Measurements from ENCODE around the gene NECTIN2.
"Not testable (repeated sequence)": the region's sequence is repeated elsewhere in the genome, so short reads cannot be mapped to it uniquely, and the experiment has no call there.

The NECTIN2 gene

GRCh38 chr19:44824761-44825160 lies 21.3 kb upstream of the NECTIN2 start:
- DNase-seq (ENCODE audit: low read depth, low spot score): no peak
- no peak for TF ChIP-seq YY1 (IDR thresholded peaks at IDR 0.05; ENCODE audit: insufficient read depth, insufficient read length)
- TF ChIP-seq ZNF274 (IDR thresholded peaks at IDR 0.05; ENCODE audit: low read depth, low read length): no peak
- no peak for TF ChIP-seq SUZ12 (IDR thresholded peaks at IDR 0.05; ENCODE audit: extremely low read depth, insufficient read depth, insufficient read length)
- Histone ChIP-seq H3K9me3 (ENCODE audit: insufficient read depth, low read length) (no peaks in the 10 kb centered on the region), H3K9ac (ENCODE audit: insufficient read length, low read depth) (no peak overlapping the region), H3K27me3 (ENCODE audit: insufficient read depth, insufficient read length) (peaks cover 25% of the 10 kb centered on the region), H3K4me1 (ENCODE audit: insufficient read depth, insufficient read length) (no peaks in the 10 kb centered on the region), H3K36me3 (ENCODE audit: insufficient read depth, insufficient read length, low read length) (peaks cover 3% of the 10 kb centered on the region), H3K4me3 (ENCODE audit: insufficient read length, low read depth) (no peak overlapping the region)

- not testable (repeated sequence) for H3K27me3 ChIP-seq (ENCODE audit: insufficient read depth, insufficient read length); H3K4me1 ChIP-seq (ENCODE audit: insufficient read depth, insufficient read length); H3K4me3 ChIP-seq (ENCODE audit: insufficient read length, low read depth); H3K36me3 ChIP-seq (ENCODE audit: insufficient read depth, insufficient read length, low read length); H3K9ac ChIP-seq (ENCODE audit: insufficient read length, low read depth); DNase-seq (ENCODE audit: low read depth, low spot score); H3K9me3 ChIP-seq (ENCODE audit: insufficient read depth, low read length)
Observed at GRCh38 chr19:44832875-44833274, 13.2 kb upstream of the NECTIN2 start.

- H3K9ac ChIP-seq (ENCODE audit: insufficient read length, low read depth); H3K27me3 ChIP-seq (ENCODE audit: insufficient read depth, insufficient read length); H3K4me3 ChIP-seq (ENCODE audit: insufficient read length, low read depth); H3K36me3 ChIP-seq (ENCODE audit: insufficient read depth, insufficient read length, low read length); H3K9me3 ChIP-seq (ENCODE audit: insufficient read depth, low read length); H3K4me1 ChIP-seq (ENCODE audit: insufficient read depth, insufficient read length); DNase-seq (ENCODE audit: low read depth, low spot score): not testable (repeated sequence)
Observed at GRCh38 chr19:44834399-44834798, 11.7 kb upstream of the NECTIN2 start.

- no peak for TF ChIP-seq ZNF274 (IDR thresholded peaks at IDR 0.05; ENCODE audit: low read depth, low read length)
- TF ChIP-seq SUZ12 (IDR thresholded peaks at IDR 0.05; ENCODE audit: extremely low read depth, insufficient read depth, insufficient read length): no peak
- TF ChIP-seq YY1 (IDR thresholded peaks at IDR 0.05; ENCODE audit: insufficient read depth, insufficient read length): no peak
- Histone ChIP-seq H3K9me3 (ENCODE audit: insufficient read depth, low read length) (no peaks in the 10 kb centered on the region), H3K36me3 (ENCODE audit: insufficient read depth, insufficient read length, low read length) (no peaks in the 10 kb centered on the region), H3K9ac (ENCODE audit: insufficient read length, low read depth) (no peak overlapping the region), H3K27me3 (ENCODE audit: insufficient read depth, insufficient read length) (peaks cover 3% of the 10 kb centered on the region), H3K4me1 (ENCODE audit: insufficient read depth, insufficient read length) (no peaks in the 10 kb centered on the region), H3K4me3 (ENCODE audit: insufficient read length, low read depth) (no peak overlapping the region)
- no peak for DNase-seq (ENCODE audit: low read depth, low spot score)
Observed at GRCh38 chr19:44839276-44839675, 6.8 kb upstream of the NECTIN2 start.

DNA sequence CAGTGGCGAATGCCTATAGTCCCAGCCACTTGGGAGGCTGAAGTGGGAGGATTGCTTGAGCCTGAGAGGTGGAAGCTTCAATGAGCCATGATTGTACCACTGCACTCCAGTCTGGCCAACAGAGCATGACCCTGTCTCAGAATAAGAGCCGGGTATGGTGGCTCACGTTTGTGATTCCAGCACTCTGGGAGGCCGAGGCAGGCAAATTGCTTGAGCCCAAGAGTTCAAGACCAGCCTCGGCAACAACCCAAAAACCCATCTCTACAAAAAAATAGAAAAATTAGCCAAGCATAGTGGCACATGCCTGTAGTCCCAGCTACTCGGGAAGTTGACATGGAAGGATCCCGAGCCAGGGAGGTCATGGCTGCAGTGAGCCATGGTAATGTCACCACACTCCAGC lies 5.3 kb upstream of the NECTIN2 start:
- H3K36me3 ChIP-seq (ENCODE audit: insufficient read depth, insufficient read length, low read length): no peaks in the 10 kb centered on the region
- no peaks in the 10 kb centered on the region for H3K9me3 ChIP-seq (ENCODE audit: insufficient read depth, low read length)
- H3K4me3 ChIP-seq (ENCODE audit: insufficient read length, low read depth): no peak overlapping the region

GRCh38 chr19:44841231-44841630 lies 4.9 kb upstream of the NECTIN2 start:
- Histone ChIP-seq H3K4me3 (ENCODE audit: insufficient read length, low read depth) (no peak overlapping the region), H3K36me3 (ENCODE audit: insufficient read depth, insufficient read length, low read length) (no peaks in the 10 kb centered on the region), H3K27me3 (ENCODE audit: insufficient read depth, insufficient read length) (peaks cover 2% of the 10 kb centered on the region), H3K9ac (ENCODE audit: insufficient read length, low read depth) (no peak overlapping the region), H3K4me1 (ENCODE audit: insufficient read depth, insufficient read length) (no peaks in the 10 kb centered on the region), H3K9me3 (ENCODE audit: insufficient read depth, low read length) (no peaks in the 10 kb centered on the region)
- TF ChIP-seq ZNF274 (IDR thresholded peaks at IDR 0.05; ENCODE audit: low read depth, low read length) (no peak), YY1 (IDR thresholded peaks at IDR 0.05; ENCODE audit: insufficient read depth, insufficient read length) (no peak), SUZ12 (IDR thresholded peaks at IDR 0.05; ENCODE audit: extremely low read depth, insufficient read depth, insufficient read length) (no peak)
- no peak for DNase-seq (ENCODE audit: low read depth, low spot score)

More for the DNA sequence above, 5.3 kb upstream of the NECTIN2 start:
- no peaks in the 10 kb centered on the region for H3K4me1 ChIP-seq (ENCODE audit: insufficient read depth, insufficient read length)
- no peak overlapping the region for H3K9ac ChIP-seq (ENCODE audit: insufficient read length, low read depth)
- no peak for TF ChIP-seq ZNF274 (IDR thresholded peaks at IDR 0.05; ENCODE audit: low read depth, low read length)
- TF ChIP-seq SUZ12 (IDR thresholded peaks at IDR 0.05; ENCODE audit: extremely low read depth, insufficient read depth, insufficient read length): no peak
- TF ChIP-seq YY1 (IDR thresholded peaks at IDR 0.05; ENCODE audit: insufficient read depth, insufficient read length): no peak
- H3K27me3 ChIP-seq (ENCODE audit: insufficient read depth, insufficient read length): peaks cover 3% of the 10 kb centered on the region
- DNase-seq (ENCODE audit: low read depth, low spot score): no peak

GRCh38 chr19:44845286-44845611 lies 848 bp upstream of the NECTIN2 start:
- Histone ChIP-seq H3K4me1 (ENCODE audit: insufficient read depth, insufficient read length) (peaks cover 11% of the 10 kb centered on the region), H3K9ac (ENCODE audit: insufficient read length, low read depth) (peak overlapping the region; percentile 78), H3K4me3 (ENCODE audit: insufficient read length, low read depth) (peak overlapping the region; percentile 56), H3K36me3 (ENCODE audit: insufficient read depth, insufficient read length, low read length) (peaks cover 15% of the 10 kb centered on the region), H3K9me3 (ENCODE audit: insufficient read depth, low read length) (no peaks in the 10 kb centered on the region), H3K27me3 (ENCODE audit: insufficient read depth, insufficient read length) (no peaks in the 10 kb centered on the region)
- no peak for TF ChIP-seq YY1 (IDR thresholded peaks at IDR 0.05; ENCODE audit: insufficient read depth, insufficient read length)
- no peak for TF ChIP-seq SUZ12 (IDR thresholded peaks at IDR 0.05; ENCODE audit: extremely low read depth, insufficient read depth, insufficient read length)
- TF ChIP-seq ZNF274 (IDR thresholded peaks at IDR 0.05; ENCODE audit: low read depth, low read length): no peak
- no peak for DNase-seq (ENCODE audit: low read depth, low spot score)

GRCh38 chr19:44846455-44847143 lies 502 bp downstream of the NECTIN2 start:
- DNase-seq (ENCODE audit: low read depth, low spot score): peak; percentile 80
- Histone ChIP-seq H3K9ac (ENCODE audit: insufficient read length, low read depth) (peak overlapping the region; percentile 95), H3K4me3 (ENCODE audit: insufficient read length, low read depth) (peak overlapping the region; percentile 85), H3K27me3 (ENCODE audit: insufficient read depth, insufficient read length) (no peaks in the 10 kb centered on the region), H3K9me3 (ENCODE audit: insufficient read depth, low read length) (no peaks in the 10 kb centered on the region), H3K36me3 (ENCODE audit: insufficient read depth, insufficient read length, low read length) (peaks cover 27% of the 10 kb centered on the region), H3K4me1 (ENCODE audit: insufficient read depth, insufficient read length) (peaks cover 19% of the 10 kb centered on the region)
- no peak for TF ChIP-seq ZNF274 (IDR thresholded peaks at IDR 0.05; ENCODE audit: low read depth, low read length)
- TF ChIP-seq SUZ12 (IDR thresholded peaks at IDR 0.05; ENCODE audit: extremely low read depth, insufficient read depth, insufficient read length): no peak
- TF ChIP-seq YY1 (IDR thresholded peaks at IDR 0.05; ENCODE audit: insufficient read depth, insufficient read length): no peak

All from NT2/D1 (cell line).